ENCODE measurements around the gene DENND1A.

Gene DENND1A

GRCh38 chr9:123514766-123515165, 415.2 kb downstream of the DENND1A start:
- DNase-seq = no peak

DNA sequence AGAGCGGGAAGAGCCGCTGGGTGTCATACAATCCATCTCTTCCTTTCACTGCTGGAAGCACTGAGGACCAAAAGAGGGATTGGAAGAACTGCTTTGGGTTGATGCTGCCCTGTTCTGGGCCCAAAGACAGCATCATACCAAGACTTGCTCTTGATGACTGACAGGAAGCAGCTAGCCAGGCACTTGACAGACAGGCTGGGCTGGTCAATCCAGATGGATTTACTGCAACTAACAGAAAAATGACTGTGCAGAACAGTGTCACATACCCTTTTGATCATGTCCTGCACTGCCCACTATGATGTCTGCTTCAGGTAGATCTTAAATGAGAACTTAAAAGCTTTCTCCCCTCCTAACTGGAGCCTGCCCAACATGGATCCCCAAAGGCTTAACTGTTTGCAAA, 416.4 kb downstream of the DENND1A start:
- no peak for DNase-seq

DNA sequence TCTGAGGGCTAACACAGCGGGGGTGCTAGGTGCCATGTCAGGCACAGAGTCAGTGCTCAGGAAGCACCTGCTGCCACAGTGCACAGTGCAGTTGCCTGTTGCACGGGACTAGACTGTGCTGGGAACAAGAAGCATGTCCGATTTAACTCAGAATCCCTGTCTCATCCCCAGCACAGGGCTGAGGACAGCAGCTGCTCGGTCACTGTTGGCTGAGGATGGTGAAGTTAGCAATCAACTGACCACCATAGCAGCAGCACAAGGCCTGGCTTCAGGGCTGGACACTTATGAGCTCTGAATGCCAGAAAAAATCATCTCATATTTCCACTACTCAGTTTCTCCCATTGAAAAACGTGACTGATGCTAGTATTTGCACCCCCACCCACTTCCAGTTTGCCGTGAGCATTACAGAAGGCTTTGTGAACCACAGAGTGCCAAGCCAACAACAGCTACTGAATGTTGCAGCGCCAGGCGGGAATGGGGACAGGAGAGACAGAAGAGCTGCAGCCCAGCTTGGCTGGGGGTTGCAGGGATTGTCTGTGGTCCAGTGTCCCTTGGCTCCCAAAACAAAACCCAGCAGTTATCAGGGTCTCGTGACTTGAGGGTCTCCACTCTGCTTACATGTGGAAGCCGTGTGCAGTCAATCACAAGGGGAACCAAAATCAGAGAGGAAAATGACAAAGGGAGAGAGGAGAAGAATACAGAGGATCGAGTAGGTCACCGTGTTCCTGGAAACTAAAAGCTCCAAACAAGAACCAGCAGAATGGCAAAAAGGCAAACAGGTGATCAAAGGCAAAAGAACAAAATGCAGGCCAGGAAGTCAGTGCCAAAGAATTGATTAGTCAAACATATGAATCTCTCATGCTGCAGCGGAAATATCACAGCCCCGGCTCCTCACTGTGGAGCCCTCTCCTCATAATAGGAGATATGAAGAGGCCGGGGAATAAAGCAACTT, 418.3 kb downstream of the DENND1A start:
- no peak for DNase-seq

- no peak for DNase-seq
These were observed 420.3 kb downstream of the DENND1A start for GRCh38 chr9:123509646-123510045.

- no peak for DNase-seq
These were observed 421.9 kb downstream of the DENND1A start for GRCh38 chr9:123508048-123508447.

GRCh38 chr9:123505496-123505895, 424.4 kb downstream of the DENND1A start:
- no peak for DNase-seq

- no peak for DNase-seq
These were observed 429.6 kb downstream of the DENND1A start for GRCh38 chr9:123500336-123500735.

DNA sequence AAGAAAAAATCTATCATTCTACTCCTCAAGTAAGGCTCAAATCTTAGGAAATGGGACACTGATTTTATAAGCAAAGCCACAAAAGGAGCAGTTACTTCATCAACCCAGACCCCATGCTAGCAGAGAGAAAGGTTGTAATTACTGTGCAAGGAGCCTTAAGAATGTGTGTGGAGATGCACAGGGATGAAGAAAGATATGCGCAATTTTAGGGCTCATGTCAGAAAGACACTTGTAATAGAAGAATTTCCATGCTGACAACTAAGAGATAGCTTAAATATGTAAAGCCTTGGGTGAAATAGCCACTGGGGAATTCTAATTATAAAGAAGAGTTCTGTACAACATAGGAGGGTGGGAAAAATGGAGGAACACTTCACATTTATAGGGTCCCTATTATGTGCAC, 432.1 kb downstream of the DENND1A start:
- DNase-seq = no peak

DNA sequence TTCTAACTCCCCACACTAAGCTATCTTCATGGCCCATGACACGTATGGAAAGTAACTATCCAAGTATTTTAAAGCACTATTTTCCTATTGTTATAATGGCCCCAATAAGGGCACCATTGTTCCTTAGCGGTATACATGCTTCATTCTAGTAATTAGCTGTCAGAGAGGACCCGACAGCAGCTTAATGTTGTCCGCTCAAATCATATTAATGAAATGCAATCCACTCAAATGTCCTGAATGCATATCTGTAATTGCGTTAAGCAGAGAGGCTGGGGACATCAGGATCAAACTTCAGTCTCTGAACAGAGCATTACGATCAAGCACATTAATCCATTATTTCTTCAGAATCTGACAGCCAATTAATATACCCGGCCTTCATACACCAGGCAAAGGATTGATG, 434.2 kb downstream of the DENND1A start:
- DNase-seq = no peak

GRCh38 chr9:123493627-123494026, 436.3 kb downstream of the DENND1A start:
- DNase-seq = no peak

DNA sequence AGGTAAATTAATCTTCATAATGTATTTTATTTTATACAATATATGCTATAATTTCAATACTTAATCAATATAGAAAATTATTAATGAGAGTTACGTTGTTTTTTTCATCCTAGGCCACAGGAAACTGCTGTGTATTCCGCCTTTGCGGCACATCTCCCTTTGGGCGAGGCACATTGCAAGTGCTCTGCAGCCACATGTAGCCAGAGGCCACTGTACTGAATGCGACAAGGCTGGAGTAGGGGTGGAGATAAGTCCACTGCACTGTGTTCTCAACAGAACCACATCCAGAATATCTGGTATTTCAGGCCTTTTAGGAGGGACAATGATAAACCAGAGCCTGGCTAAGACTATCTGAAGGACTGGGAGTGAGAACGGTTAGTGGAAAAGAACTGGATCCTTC, 439.2 kb downstream of the DENND1A start:
- no peak for DNase-seq

DNA sequence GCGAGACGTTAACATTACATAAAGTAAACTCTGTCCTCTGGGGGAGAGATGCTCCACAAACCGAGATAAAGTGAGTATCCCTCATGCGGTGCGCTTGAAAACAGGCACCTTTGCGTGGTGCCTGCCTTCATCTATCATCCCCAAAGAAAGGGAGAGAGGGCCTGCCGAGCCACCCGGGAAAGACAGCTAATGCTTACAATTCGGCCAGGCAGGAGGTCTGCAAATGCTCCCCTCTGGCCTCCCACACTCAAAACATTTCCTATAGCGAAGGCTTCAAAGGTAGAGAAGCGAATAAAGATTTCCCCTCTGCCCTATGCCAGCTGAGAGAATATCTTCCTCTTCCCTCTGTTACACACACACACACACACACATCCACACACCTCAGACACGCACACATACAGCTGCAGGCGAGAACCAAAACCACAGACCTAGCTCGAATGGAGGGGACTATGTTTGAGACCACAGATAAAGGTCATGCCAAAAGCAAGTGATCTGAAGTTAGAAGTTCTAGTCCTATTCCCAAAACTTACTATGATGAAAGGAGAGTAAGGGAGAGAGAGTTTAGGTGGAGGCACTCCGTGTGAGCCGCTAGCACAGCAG, 441.1 kb downstream of the DENND1A start:
- DNase-seq = no peak

GRCh38 chr9:123487944-123488548, 441.9 kb downstream of the DENND1A start:
- DNase-seq = no peak

- no peak for DNase-seq
These were observed 443.5 kb downstream of the DENND1A start for GRCh38 chr9:123486431-123486830.

GRCh38 chr9:123485216-123485615, 444.7 kb downstream of the DENND1A start:
- no peak for DNase-seq

- DNase-seq = no peak
These were observed 445.8 kb downstream of the DENND1A start for GRCh38 chr9:123484130-123484529.

GRCh38 chr9:123483191-123483803, 446.6 kb downstream of the DENND1A start:
- no peak for DNase-seq

- no peak for DNase-seq
These were observed 447.5 kb downstream of the DENND1A start for GRCh38 chr9:123482295-123482968.

- no peak for DNase-seq
These were observed 448.6 kb downstream of the DENND1A start for GRCh38 chr9:123481209-123481865.

DNA sequence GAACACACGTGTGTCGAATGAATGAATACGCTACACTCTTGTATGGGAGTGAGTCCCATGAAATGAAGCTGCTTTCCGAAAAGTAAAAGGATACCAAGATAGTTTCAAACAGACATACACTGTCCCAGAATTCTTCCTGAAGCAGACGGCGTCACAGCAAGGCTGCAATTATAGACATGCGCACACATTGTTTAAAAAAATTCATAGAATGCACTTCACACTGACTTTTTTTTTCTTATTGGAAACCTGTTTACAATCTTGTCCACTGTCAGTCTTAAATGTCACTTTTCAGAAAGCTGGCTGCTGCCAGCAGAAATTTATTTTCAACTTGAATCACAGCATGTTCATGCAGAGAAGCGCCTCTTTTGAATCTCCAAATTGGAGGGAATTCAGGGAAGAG, 449.1 kb downstream of the DENND1A start:
- no peak for DNase-seq

GRCh38 chr9:123480096-123480495, 449.8 kb downstream of the DENND1A start:
- no peak for DNase-seq

DNA sequence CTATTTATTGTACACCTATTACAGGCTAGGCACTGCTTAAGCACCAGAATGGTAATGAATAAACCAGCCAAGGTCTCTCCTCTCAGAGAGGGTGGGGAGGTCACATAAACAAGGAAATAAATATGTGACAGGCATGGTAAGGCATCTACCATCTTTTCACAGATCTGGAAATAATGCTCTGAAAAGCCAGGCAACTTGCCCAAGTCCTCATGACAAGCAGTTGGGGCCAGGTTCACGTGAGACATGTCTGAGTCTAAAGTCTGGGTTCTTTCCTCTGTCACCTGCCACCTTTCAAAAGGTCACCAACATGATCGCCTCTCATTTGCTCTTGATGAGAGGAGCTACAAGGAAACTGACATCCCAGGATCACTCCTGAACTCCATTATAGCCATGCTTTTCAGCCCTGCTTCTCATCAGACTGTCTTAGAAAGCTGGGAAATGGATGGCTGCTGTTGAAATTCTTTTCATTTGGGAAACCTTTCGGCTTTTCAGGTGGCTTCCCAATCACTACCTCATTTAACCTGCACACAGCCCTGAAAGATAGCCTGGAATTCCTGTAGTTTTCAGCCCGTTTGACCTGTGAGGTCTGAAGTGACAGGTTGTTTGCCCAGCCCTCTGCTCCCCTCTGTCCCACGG, 450.8 kb downstream of the DENND1A start:
- DNase-seq = no peak

All from right hindlimb (tissue), 1 donor.